Erythroblast (primary cell): ENCODE results near the gene INHBB.

Experiments used
- GATA1 ChIP-seq: IDR thresholded peaks from 2 replicates; pipeline ENCODE4 v1.6.1; 2011; ENCODE audit warnings: low read depth, mild to moderate bottlenecking, control low read depth, low read length, moderate library complexity
- POLR2A ChIP-seq: IDR thresholded peaks from 2 replicates; pipeline ENCODE4 v1.6.1; 2011; ENCODE audit warnings: mild to moderate bottlenecking, low read length

DNA sequence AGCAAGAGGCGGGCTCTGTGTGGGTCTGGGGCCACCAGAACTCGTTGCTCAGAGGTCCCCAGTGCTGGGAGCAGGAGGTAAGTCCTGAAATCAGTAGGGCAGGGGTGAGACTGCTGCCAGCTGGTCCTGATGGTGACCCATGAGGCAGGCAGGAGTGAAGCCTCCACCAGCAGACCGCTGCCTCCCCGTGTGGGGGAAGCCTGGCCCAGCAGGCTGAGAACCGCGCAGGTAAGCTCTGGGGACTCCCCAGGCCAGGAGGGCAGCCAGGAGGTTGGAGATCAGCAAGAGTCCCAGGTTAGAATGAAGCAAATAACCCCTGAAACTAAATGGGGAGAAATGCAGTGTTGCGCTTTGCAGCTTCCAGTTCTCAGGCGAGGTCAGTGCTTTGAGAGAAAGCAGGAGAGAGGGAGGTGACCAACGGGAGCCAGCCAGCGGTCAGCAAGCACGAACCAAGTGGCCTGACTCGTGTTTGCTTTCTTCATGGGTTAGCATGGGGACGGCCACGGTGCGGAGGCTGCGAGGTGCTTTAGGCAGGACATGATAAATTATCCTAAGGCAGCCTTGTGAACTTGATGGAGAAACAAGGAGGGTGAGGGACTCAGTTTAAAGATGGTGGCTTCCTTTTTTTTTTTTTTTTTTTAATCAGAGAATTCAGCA lies 26.2 kb downstream of the INHBB start:
- TF ChIP-seq POLR2A (no peak), GATA1 (no peak)
